ENCODE measurements around the gene C11orf21.
"Not testable (repeated sequence)": the region's sequence is repeated elsewhere in the genome, so short reads cannot be mapped to it uniquely, and the experiment has no call there.

The C11orf21 gene

GRCh38 chr11:2295971-2296912 is 5.5 kb downstream of the C11orf21 start:
- no peak for DNase-seq

- no peak for DNase-seq
Observed at GRCh38 chr11:2294926-2295290, 6.8 kb downstream of the C11orf21 start.

DNA sequence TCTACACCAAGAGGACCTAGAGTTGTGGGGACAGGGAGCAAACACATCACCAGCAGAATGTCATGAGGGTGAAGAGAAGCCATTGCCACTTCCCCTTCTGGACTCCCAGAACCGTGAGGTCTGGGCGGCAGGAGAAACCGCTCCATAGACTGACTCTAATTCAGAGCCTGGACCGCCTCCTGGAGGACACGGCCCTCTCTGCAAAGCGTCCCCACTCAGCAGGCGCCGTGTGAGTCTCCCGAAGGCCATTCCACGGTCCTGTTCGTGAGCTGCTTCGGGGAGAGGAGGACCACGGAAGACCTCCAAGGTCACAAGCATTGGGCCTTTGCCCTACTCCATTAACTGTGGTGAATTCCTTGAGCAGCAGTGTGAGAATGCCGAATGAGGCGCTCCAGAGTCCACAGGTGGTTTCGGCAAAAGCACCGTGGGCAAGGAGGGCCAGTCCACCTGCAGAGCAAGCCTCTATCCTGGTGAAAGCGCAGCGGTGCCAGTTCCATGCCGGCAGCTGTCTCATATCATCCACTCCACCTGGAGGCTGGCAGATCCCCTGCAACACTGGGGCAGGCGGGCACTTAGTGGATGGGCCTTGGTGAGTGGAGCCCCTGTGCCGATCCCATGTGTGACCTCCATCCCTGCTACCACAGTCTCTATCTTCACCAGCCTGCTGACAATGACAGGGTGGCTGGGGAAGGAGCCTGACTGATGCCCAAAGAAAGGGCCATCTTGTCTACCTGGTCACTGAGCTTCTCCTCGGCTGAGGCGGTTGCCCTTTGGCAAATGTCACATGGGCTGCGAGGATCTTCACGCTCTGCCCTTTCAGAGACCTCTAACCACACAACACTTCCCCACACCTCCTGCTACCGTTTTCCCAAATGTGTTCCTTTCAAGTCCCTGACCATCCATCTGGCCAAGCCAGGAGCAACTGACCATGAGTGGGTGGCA is 7.5 kb downstream of the C11orf21 start:
- no peak for DNase-seq

GRCh38 chr11:2293531-2293971 is 8.2 kb downstream of the C11orf21 start:
- no peak for DNase-seq

DNA sequence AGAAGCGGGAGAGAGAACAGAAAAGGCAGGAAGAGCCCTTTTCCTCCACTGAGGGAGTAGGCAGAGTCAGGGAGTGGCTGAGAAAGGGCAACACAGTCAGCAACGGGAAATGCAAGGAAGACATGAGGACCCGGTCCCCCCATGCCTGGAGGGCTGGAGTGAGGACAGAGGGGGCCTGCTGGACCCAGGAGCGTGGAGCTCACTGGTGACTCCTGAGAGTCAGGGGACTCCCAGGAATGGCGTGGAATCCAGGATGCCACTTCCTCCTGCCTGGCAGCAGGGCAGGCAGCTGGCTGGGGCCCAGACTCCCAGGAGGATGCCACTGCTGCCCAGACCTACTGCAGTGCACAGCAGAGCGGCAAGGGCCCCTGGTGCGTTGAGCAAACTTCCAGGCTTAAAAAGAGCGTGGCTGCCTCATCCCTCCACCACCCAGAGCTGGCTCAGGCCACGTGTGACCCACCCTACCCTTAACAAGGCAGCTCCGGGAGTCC is 11.3 kb downstream of the C11orf21 start:
- no peak for DNase-seq

GRCh38 chr11:2289859-2290258 is 11.9 kb downstream of the C11orf21 start:
- DNase-seq, result no peak

DNA sequence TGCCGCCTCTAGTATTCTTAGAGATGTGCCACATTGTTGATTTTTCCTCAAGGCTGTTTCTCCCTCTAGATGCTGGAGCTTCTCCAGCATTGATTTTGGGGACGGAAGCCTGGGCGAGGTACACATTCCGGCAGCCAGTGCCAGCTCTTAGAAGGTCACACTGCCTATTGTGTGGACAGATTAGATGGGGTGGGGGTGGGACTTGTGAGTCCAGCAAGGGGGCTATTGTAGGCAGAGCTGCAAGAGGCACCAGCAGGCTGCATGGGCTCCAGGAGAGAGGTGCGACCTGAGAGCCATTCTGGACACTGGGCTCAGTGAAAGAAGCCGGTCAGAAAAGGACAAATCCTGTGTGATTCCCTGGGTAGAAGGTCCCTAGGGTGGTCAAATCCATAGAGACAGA is 12.4 kb downstream of the C11orf21 start:
- DNase-seq, result no peak

- DNase-seq, result no peak
Observed at GRCh38 chr11:2287091-2287490, 14.6 kb downstream of the C11orf21 start.

- DNase-seq, result not testable (repeated sequence)
Observed at GRCh38 chr11:2286350-2286749, 15.4 kb downstream of the C11orf21 start.

GRCh38 chr11:2280208-2280607 is 21.5 kb downstream of the C11orf21 start:
- no peak for DNase-seq

- DNase-seq, result no peak
Observed at GRCh38 chr11:2277933-2278523, 23.7 kb downstream of the C11orf21 start.

DNA sequence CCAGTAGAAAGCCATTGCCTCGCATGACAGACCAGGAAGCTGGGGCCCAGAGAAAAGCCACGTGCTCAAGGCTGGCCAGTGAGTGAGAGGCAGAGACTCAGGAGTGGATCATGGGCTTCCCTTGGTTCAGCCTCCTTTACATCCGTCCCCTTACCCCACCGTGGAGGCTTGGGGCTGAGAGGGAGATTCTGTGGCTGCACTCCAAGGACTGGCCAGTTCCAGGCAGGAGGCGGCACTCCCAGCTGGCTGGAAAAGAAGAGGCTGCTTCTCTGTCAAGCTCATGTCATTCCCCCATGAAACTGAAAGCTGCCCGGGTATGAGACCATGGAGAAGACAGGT is 24.7 kb downstream of the C11orf21 start:
- DNase-seq, result no peak

DNA sequence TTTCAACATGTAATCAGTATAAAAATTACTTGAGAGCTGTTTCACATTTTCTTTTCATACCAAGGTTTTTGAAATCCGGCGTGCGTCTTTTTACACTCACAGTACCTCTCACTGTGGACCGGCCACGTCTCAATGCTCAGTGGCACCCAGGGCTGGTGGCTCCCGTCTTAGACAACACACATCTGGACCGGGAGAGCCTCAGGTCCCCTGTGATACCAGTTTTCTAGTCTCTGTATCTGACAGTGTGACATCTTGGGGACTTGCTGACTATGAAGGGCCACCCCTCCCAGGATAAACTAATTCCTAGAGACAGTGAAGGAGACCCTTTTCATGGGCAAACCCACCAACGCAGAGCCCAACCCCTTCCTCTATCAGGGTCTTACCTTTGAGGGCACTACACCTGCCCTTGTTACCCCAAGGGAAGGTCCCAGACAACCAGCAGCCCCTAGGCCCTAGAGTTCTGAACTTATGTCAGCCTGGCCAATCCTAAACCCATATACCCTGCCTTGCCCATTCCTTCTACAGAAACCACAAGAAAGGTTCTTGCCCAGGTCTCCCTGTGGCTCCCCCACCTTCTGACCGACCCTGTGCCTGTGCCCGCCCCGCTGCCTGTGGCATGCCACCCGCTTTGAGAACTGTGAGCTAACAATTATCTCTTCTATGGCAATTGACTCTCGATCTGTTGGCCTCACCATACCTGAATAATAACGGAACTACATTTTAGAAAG is 25.3 kb downstream of the C11orf21 start:
- DNase-seq, result no peak

- DNase-seq, result no peak
Observed at GRCh38 chr11:2275334-2276279, 26.1 kb downstream of the C11orf21 start.

DNA sequence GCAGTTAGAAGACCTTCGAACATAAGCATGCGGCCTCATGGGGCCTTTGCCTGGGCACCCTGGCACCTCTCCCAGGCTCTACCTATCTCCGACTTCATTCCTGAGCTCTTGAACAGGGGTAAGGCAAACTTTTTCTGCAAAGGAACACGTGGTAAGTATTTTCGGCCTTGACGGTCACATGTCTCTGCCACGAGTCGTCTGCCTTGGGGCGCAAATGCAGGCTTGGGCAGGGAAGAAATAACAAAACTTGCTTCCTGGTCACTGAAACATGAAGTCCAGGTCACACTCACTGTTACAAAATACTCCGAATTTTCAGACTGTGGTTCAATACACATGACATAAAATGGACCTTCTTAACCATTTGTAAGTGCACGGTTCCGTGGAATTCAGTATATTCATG is 27.9 kb downstream of the C11orf21 start:
- DNase-seq, result no peak

- no peak for DNase-seq
Observed at GRCh38 chr11:2273311-2273710, 28.4 kb downstream of the C11orf21 start.

DNA sequence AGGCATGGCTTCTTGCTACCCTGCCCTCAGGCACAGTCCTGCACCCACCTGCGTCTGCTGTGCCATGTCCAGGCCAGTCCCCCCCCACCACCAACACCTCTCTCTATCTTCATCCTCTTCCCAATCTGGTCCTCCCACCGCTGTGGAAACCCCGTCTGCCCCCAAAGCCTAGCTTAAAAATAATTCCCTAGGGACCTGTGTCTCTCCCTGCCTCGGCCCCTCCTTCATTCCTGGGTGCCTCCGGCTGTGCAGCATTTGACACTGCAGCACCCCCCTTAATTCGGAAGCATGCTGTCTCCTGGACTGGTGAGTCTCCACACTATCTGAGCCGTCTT is 28.8 kb downstream of the C11orf21 start:
- no peak for DNase-seq

GRCh38 chr11:2272228-2272945 is 29.3 kb downstream of the C11orf21 start:
- no peak for DNase-seq

DNA sequence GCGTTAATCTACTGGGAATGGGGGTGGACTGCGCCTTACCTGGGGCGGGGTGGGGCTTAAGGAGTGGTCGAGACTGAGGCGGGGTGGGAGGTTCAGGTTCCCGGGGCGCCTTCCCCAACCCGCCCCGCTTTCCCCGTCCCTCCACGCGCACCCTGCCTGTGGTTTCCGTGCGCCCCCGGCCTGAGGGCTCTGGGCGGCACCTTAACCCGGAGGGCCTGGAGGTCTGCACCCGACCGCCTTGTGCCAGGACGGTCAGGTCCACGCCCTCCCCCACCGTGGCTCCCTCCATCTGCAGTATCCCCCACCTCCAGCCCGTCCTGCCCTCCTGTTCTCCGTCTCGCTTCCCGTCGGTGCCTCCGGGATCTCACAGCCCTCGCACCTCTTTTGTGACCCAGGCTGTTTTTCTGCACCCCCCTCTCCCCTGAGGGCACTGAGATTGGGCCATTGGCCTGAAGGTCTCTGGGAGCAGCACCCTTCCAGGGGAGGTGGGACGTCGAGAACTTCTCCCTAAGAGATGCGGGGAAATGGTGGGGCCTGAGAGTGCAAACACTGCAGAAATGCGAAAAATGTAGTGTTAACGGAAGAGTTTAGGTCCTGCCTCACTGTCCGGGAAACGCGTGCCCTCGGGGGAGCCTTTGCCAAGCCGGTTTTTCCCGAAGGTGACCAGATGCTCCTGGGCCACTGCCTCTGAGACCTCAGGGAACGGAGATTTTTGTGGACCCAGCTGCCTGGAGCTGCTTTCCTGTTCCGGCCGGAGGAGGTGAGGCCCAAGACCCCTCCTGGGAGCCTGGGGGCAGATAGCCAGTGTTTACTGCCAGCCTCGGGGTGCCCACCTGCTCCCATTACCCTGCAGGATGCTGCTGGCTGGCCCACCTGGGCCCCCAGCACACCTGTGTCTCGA is 30.1 kb downstream of the C11orf21 start:
- DNase-seq, result no peak

DNA sequence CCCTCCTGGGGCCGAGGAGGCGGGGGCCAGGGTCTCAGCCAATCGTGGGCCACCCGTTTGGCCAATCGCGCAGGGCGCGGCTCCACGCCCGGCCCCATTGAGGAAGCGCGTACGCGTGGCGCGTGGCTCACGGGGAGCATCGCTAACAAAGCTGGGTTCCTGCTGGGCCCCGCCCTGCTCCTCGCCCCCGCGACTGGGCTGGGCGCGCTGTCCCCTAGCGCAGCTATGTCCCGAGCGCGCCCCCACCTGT is 30.7 kb downstream of the C11orf21 start:
- DNase-seq, result no peak
